NCI-H2227 (cell line): ENCODE data around the gene SLC35B4.
A peak's percentile ranks its signal among the peaks of the same experiment; 100 is the strongest.

Source experiments
- DNase-seq: peaks from one replicate; lab custom pipeline; 2025; ENCODE audit not compliant: unreplicated experiment; lab: John Stamatoyannopoulos, UW

Gene SLC35B4

DNA sequence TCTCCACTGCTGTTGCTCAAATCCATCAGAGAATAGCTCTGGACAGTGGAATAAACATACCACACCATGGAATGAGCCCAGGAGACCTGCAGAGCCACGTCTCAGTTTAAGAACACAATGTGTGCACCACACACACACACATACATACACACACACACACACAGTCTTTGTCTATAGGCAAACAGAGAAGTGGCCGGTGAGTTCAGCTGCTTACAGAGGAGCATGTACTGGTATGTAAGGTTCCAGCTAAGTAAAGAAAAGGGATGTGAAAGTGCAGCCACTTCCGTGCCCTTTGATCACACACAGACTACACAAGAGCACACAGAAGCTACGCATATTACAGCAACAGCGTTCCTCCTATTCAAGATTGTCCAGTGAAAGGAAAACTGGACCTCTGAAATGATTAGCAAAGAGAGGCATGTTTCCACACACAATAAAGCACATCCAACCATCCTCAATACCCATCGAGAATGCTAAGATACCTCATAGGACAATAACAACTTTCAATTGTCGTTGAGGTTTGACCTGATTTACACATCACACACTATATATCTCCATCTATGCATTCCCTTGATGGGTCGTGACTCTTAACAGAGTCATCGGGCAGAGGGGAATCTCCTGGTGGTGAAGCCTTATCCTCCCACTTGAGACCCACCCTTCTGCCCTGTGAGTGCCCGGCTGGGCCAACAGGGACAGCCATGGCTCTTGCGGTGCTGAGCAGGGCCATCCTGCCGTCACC is 23.6 kb downstream of the SLC35B4 start:
- DNase-seq: peak; percentile 40

DNA sequence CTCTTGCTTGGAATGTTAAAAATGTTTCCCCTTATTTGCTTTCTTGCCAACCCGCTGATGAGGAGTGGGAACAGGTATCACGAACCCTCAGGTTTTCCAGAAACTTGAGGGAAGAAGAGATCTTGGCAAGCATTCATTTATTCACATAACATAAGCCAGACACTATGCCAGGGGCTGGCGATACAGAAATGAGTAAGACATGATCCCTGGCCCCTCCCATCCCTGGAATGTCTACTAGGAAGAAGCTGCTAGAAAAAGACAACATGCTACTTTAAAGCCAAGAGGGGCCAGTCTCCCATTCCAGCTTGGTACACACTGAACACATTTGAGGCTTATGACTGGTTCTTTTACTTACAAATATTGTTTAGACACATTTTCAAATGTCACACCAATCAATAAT is 26.4 kb downstream of the SLC35B4 start:
- DNase-seq: no peak

DNA sequence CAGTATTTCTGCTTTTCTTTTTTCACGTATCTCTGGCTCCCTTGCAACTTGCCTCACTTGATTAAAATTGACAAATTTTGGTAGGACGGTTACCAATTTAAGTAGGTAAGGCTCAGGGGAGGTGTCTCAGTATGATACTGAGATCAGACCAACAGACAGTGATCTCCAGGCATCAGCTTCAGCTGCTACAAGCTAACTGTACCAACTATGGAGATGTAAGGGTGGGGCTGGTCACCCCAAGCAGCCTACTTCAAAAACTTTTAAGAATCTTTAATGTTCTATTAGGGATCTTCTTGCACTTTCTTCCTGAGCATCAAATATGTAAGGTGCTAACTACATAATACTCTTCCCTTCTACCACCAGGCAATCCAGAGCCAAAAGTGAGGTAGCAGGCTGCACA is 26.9 kb downstream of the SLC35B4 start:
- DNase-seq: no peak

GRCh38 chr7:134289423-134289822 is 27.3 kb downstream of the SLC35B4 start:
- DNase-seq: no peak

GRCh38 chr7:134287916-134288659 is 28.6 kb downstream of the SLC35B4 start:
- DNase-seq: peak; percentile 4

DNA sequence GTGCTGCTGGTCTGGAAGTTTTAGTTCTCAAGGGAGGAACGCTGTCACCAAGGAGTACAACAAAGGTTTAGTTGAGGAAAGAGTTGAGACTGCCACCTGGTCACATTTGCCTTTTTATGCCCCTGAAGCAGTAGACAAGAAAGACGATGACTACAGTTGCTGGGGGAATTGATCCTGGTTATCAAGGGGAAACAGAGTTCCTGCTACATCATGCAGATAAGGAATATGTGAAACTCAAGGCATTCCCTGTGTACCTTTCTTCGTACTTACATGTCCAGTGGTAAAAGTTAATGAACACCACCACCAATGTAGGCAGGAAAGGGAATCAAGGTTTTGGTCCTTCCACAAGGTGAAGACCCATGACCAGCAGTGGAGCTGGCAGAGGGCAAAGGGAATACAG is 31.8 kb downstream of the SLC35B4 start:
- no peak for DNase-seq

DNA sequence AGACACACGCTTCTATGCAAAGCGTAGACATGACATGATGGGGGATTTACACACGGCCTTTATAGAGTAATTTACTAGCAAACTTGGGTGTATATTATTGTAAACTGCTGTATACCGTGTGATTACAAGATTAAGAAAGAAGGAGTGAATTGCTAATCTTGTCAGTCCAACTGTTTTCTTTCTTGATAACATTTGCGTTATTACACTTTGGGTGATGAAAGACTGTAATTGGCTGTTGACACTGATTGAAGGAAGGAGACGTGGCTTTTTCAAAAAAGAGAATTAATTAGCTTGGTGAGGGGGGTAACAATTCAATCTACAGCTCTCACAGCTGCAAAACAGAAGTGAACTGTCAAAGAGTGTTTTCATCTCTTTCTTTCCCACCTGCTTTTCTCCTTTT is 32.7 kb downstream of the SLC35B4 start:
- DNase-seq: no peak

- no peak for DNase-seq
Measured at GRCh38 chr7:134280508-134280907, 36.2 kb downstream of the SLC35B4 start.

- no peak for DNase-seq
Measured at GRCh38 chr7:134279898-134280297, 36.8 kb downstream of the SLC35B4 start.

DNA sequence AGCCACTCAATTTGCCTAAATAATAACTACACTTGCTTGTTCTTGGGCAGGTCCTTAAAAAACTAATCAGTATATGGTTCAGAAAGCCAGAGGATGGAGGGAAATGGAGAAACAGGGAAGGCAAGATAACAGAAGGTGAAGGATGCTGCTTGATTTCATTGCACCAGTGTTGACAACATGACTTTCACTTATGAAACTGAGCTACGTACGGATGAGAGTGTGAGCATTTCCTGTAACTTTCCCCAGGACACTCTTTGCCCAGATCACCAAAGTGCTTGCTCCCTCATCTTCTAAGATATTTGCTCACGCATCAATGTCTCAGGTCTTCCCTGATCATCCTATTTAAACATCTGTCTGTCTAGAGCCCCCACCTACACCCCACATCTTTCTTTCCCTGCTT is 37.4 kb downstream of the SLC35B4 start:
- DNase-seq: no peak

DNA sequence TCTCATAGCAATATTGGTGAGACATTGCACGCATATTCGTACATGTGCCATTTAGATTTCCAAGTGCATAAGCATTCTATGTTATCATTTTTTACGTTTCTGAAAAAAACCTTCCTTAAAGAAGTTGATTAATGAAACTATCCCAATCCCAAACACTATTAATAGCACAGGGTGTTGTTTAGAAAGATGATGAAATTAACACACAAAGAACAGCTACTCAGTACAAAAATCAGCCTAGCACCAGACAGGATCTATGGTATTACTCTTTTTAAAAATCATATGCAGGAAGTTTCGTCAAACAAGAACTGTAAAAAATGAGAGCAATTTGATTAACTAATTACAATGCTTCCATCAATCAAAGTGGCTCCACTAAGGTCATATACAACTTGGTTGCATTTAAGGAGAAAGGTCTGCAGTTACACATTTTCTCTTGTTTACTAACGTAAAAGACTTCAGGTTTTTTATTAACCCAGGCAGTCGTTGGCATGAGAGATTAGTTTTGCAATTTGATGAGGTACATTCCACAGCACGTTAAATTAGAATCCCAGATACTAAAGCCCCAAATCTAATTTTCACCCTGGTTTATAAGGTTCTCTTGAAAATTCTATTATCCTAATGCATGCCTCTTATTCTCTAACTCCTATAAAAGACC is 38.1 kb downstream of the SLC35B4 start:
- no peak for DNase-seq

GRCh38 chr7:134276951-134277350 is 39.8 kb downstream of the SLC35B4 start:
- peak; percentile 22 for DNase-seq

- no peak for DNase-seq
Measured at GRCh38 chr7:134262322-134262721, 54.4 kb downstream of the SLC35B4 start.

DNA sequence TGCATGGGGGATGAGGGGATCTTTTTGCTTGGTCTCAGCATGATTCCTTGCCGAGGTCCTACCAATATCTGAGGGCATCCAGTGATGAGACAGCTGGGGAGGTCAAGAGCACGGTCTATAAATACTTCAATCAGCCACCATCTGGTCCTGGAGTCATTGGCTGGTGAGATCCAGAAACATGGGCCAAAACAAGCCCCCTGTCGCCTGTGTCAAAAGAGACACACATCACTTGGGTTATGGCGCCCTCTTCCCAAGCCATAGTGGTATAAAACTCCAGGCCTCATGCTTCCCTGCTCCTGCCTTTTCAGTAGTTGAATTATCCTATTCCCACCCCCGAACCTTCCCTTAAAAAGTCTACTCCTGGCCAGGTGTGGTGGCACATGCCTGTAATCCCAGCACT is 60.9 kb downstream of the SLC35B4 start:
- DNase-seq: peak; percentile 29

DNA sequence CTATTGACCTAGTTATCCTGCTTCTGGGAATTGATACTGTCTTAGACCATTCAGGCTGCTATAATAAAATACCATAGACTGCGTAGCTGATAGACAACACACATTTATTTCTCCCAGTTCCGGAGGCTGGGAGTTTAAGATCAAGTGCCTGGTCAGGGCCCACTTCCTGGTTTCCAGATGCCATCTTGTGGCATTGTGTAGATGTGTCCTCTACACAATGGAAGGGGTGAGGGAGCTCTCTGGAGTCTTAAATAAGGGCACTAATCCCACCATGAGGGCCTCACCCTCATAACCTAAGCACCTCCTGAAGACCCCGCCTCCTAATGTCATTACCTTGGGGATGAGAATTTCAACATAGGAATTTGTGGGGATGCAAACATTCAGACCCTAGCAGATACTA is 62.4 kb downstream of the SLC35B4 start:
- DNase-seq: no peak

DNA sequence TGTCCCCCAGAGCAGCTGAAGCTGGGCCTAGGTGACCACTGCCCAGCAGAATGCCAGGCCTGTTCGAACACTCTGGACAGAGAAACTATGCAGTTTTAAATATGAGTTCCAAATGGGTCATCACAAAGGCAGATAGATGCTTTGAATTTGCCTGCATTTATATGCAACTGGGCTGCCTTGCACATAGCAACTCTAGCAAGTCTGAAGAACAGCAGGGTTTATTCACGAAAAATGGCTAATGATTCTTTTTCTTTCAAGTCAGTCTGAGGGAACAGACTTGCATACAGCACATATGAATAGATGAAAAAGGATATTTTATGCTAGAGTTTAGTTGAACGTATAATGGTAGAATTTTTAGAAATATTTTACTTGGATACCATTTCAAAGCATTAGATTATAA is 68.5 kb downstream of the SLC35B4 start:
- no peak for DNase-seq

DNA sequence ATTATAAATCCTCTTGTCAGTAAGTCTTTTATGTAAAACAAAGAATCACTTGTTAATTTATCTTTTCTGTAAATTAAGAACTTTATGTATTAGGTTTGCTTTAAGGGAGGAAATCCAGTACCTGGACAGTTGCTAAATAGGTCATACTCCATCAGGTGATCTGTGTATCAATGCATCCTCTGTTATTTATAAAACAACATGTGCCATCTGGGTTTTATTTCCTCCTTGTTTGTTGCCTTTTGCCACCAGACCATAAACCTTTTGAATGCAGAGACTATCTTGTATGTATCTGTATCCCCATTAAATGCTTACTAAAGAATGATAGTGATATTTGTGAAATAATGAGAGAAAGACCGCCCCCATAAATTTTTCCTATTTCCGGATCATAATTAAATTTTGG is 70.0 kb downstream of the SLC35B4 start:
- no peak for DNase-seq

GRCh38 chr7:134246347-134246746 is 70.4 kb downstream of the SLC35B4 start:
- no peak for DNase-seq

GRCh38 chr7:134245253-134245652 is 71.5 kb downstream of the SLC35B4 start:
- no peak for DNase-seq
